Endothelial cell of umbilical vein (primary cell): Measurements from ENCODE around the gene RIMS4. TPM values are rescaled to one million over a fixed set of nuclear protein-coding genes. Genes with fewer than 3 reads are reported as not detected.

Experiments used
- BruUV-seq: library from RNA; stranded (reverse); fragments of 400-500 nt; replicated peaks from 2 replicates; lab custom pipeline; 2021; lab: Mats Ljungman, UMichigan
- CTCF ChIA-PET: fragments of 300-600, 350-600 bp; sonication (Branson Sonifier 250); formaldehyde crosslinking; loops from one replicate; lab custom pipeline; 2021; ENCODE audit warnings: antibody characterized with exemption, inconsistent platforms; lab: Charles Lee
- POLR2A ChIA-PET: fragments of 300-600, 350-600 bp; sonication (Branson Sonifier 250); formaldehyde crosslinking; loops from one replicate; lab custom pipeline; 2021; ENCODE audit warnings: antibody characterized with exemption, inconsistent platforms; lab: Charles Lee
- DNase-seq: peaks from one replicate; pipeline ENCODE4 v3.0.0-alpha.2; 2011; ENCODE audit warnings: low read depth, low spot score
- FAIRE-seq: peaks from 2 replicates; lab custom pipeline; 2011; peaks lifted over from hg19 to GRCh38; lab: Jason Lieb, UNC
- H2AFZ ChIP-seq: 2 replicates; pipeline ENCODE4 v1.6.0; 2012; ENCODE audit warnings: low read depth, low read length, control low read depth, inconsistent platforms
- H3K27ac ChIP-seq: 2 replicates; pipeline ENCODE4 v1.5.1; 2011; ENCODE audit warnings: low read depth, mild to moderate bottlenecking, control low read depth, low read length, moderate library complexity; ENCODE audit not compliant: insufficient read depth
- H3K27me3 ChIP-seq, 2 experiments: 2 replicates each; pipeline versions ENCODE4 v1.6.0 to v1.6.1; 2011; ENCODE audit warnings: low read length in 2 of 2, mixed read lengths in 1 of 2; ENCODE audit not compliant: control insufficient read depth in 2 of 2, insufficient read depth in 2 of 2
- H3K36me3 ChIP-seq, 2 experiments: 2 replicates in 1 of 2; 3 replicates in 1 of 2; pipeline ENCODE4 v1.5.1; 2011; ENCODE audit warnings: low read length in 2 of 2, mild to moderate bottlenecking in 1 of 2, moderate library complexity in 1 of 2; ENCODE audit not compliant: control insufficient read depth in 2 of 2, insufficient read depth in 2 of 2; ENCODE audit errors: extremely low read depth in 1 of 2
- H3K4me1 ChIP-seq: 3 replicates; pipeline ENCODE4 v1.5.1; 2011; ENCODE audit warnings: mild to moderate bottlenecking, low read length; ENCODE audit not compliant: control insufficient read depth, insufficient read depth; ENCODE audit errors: extremely low read depth
- H3K4me2 ChIP-seq: 2 replicates; pipeline ENCODE4 v1.6.1; 2011; ENCODE audit warnings: low read length, control low read depth, mixed read lengths; ENCODE audit not compliant: insufficient read depth
- H3K4me3 ChIP-seq, 3 experiments: fragments of 200-600 bp in 1 of 3; sonication (generic), shearing (Covaris generic) in 1 of 3; replicated peaks in 1 of 3; 2 replicates each; pipeline ENCODE4 v1.5.1; 2011 to 2016; ENCODE audit warnings: control low read depth in 3 of 3, low read length in 3 of 3, mild to moderate bottlenecking in 2 of 3, inconsistent platforms in 1 of 3, low read depth in 1 of 3, moderate library complexity in 1 of 3; ENCODE audit not compliant: insufficient read depth in 1 of 3
- H3K79me2 ChIP-seq: 2 replicates; pipeline ENCODE4 v1.6.0; 2012; ENCODE audit warnings: low read length, inconsistent platforms; ENCODE audit not compliant: control insufficient read depth, insufficient read depth
- H3K9ac ChIP-seq: replicated peaks from 2 replicates; pipeline ENCODE3; 2011; ENCODE audit warnings: low read length, control low read depth; ENCODE audit not compliant: insufficient read depth; ENCODE audit errors: extremely low read depth
- H3K9me1 ChIP-seq: replicated peaks from 3 replicates; pipeline ENCODE4 v1.6.0; 2011; ENCODE audit warnings: mild to moderate bottlenecking, low read length; ENCODE audit not compliant: control insufficient read depth, insufficient read depth; ENCODE audit errors: extremely low read depth
- H3K9me3 ChIP-seq: replicated peaks from 2 replicates; pipeline ENCODE4 v1.5.1; 2012; ENCODE audit warnings: low read length, inconsistent platforms; ENCODE audit not compliant: control insufficient read depth, insufficient read depth
- H4K20me1 ChIP-seq: replicated peaks from 2 replicates; pipeline ENCODE3; 2011; ENCODE audit warnings: mild to moderate bottlenecking, low read length; ENCODE audit not compliant: control insufficient read depth, insufficient read depth; ENCODE audit errors: extremely low read depth
- EZH2 ChIP-seq: IDR thresholded peaks from 2 replicates; pipeline ENCODE4 v1.6.1; 2012; ENCODE audit warnings: borderline replicate concordance, low read depth, mild to moderate bottlenecking, moderate library complexity, low read length, inconsistent platforms; ENCODE audit not compliant: severe bottlenecking
- FOS ChIP-seq: IDR thresholded peaks from 2 replicates; pipeline ENCODE4 v1.6.1; 2011; ENCODE audit warnings: mild to moderate bottlenecking, low read length, moderate library complexity, borderline replicate concordance; ENCODE audit not compliant: insufficient read depth
- GATA2 ChIP-seq: IDR thresholded peaks from 2 replicates; pipeline ENCODE4 v1.7.0; 2011; ENCODE audit warnings: low read depth, mild to moderate bottlenecking, moderate library complexity, mixed read lengths, low read length; ENCODE audit not compliant: insufficient read length, insufficient read depth
- JUN ChIP-seq: IDR thresholded peaks from 2 replicates; pipeline ENCODE4 v1.6.1; 2011; ENCODE audit warnings: borderline replicate concordance, low read depth; ENCODE audit not compliant: insufficient read length, insufficient read depth
- MYC ChIP-seq: IDR thresholded peaks from one replicate; pipeline ENCODE4 v1.6.1; 2011; ENCODE audit warnings: mild to moderate bottlenecking, low read depth, low read length
- POLR2A ChIP-seq: IDR thresholded peaks from 2 replicates; pipeline ENCODE4 v1.6.1; 2012; ENCODE audit warnings: low read depth, mild to moderate bottlenecking, control low read depth, low read length
- POLR2AphosphoS5 ChIP-seq: IDR thresholded peaks from 2 replicates; pipeline ENCODE4 v1.6.1; 2012; ENCODE audit warnings: low read depth, mild to moderate bottlenecking, control low read depth, low read length, moderate library complexity; ENCODE audit not compliant: insufficient read depth
- dilution Hi-C: fragments of 300-500 bp; cut with MboI; formaldehyde crosslinking; loops from one replicate; pipeline ENCODE4 v1.15.0; 2019; ENCODE audit warnings: low sequenced_read_pairs; ENCODE audit not compliant: extremely low pct_ligation_motif_present
- intact Hi-C: fragments of 100-400 bp; cut with micrococcal nuclease; formaldehyde crosslinking; loops from one replicate; pipeline ENCODE4 v1.10.0; 2022
- polyA plus RNA-seq, 4 experiments: library from polyadenylated mRNA; depleted of rRNA in 3 of 4; stranded (reverse) in 3 of 4; unstranded in 1 of 4; fragments of >200 nt; gene quantifications; 2 replicates each; pipeline versions ENCODE4 v1.2.1 to v1.2.3, GENCODE V29; 2011 to 2012; ENCODE audit warnings: missing spikeins in 1 of 4
- total RNA-seq: library from RNA; stranded (reverse); gene quantifications from 2 replicates; pipeline ENCODE4 v1.2.3, GENCODE V29; 2021
- TF ChIP-seq, protein P1 (sequence below): IDR thresholded peaks from 2 replicates; pipeline ENCODE4 v1.6.1; 2011; ENCODE audit not compliant: insufficient read depth, insufficient read length
- TF ChIP-seq, protein P2 (sequence below), 2 donors: IDR thresholded peaks; 1 replicate in 1 of 2; 2 replicates in 1 of 2; pipeline ENCODE4 v1.5.1; 2011; ENCODE audit warnings: low read length in 2 of 2, mild to moderate bottlenecking in 2 of 2, moderate library complexity in 2 of 2, control low read depth in 1 of 2, inconsistent platforms in 1 of 2, low read depth in 1 of 2; ENCODE audit not compliant: insufficient read depth in 1 of 2; ENCODE audit errors: extremely low read depth in 1 of 2

The RIMS4 gene
- total and polyA plus RNA-seq, 2 donors (not counting 3 experiments of a cell fraction or from before 2014, with no cell fraction given), result not detected

DNA sequence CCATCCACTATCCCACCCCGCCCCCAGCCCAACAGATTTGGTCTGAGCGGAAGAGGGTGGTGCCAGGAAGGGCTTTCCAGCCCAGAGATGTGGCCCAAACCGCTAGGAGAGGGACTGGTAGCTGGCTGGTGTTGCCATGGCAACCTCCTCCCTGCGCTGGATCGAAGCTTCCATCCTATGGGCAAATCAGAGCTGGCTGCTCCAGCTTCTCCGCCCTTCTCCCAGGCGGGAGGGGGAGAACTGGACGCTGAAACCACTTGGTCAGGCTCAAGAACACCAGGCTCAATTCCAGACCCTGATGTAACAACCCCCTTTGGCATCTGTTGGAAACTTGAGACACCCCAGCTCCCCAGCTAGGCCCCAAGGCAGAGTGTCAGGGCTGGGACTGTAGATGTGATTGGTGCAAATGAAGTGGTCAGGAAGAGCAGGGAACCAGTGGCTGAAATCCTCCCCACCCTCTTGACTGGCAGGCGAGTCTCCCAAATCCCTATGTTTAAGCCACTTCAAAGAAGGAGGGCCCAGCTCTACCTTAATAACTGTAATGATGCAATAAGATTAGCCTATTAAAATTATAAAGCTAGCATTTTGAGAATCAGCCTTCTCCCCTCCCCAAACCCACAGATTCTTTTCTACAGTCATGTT is 4.2 kb downstream of the RIMS4 start:
- intact Hi-C loops (no loop called here), dilution Hi-C loops (no loop called here)
- Histone ChIP-seq H4K20me1 (no peaks in the 10 kb centered on the region), H3K4me1 (no peaks in the 10 kb centered on the region), H3K4me2 (no peak overlapping the region), H3K27ac (no peak overlapping the region), H3K9me1 (no peaks in the 10 kb centered on the region), H2AFZ (no peak overlapping the region), H3K9me3 (no peaks in the 10 kb centered on the region), H3K36me3 (no peaks in the 10 kb centered on the region), H3K79me2 (no peaks in the 10 kb centered on the region), H3K9ac (no peak overlapping the region), H3K4me3 (no peak overlapping the region), H3K27me3 (peaks cover 34% of the 10 kb centered on the region in 2 experiments)
- ChIA-PET POLR2A (no interaction called here), CTCF (no interaction called here)
- FAIRE-seq (no peak), DNase-seq (no peak)
- no peak for TF ChIP-seq MYC
- TF ChIP-seq, protein P1, sequence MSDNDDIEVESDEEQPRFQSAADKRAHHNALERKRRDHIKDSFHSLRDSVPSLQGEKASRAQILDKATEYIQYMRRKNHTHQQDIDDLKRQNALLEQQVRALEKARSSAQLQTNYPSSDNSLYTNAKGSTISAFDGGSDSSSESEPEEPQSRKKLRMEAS, result no peak
- TF ChIP-seq GATA2, result no peak
- TF ChIP-seq POLR2A, result no peak
- no peak for TF ChIP-seq JUN
- TF ChIP-seq, protein P2, sequence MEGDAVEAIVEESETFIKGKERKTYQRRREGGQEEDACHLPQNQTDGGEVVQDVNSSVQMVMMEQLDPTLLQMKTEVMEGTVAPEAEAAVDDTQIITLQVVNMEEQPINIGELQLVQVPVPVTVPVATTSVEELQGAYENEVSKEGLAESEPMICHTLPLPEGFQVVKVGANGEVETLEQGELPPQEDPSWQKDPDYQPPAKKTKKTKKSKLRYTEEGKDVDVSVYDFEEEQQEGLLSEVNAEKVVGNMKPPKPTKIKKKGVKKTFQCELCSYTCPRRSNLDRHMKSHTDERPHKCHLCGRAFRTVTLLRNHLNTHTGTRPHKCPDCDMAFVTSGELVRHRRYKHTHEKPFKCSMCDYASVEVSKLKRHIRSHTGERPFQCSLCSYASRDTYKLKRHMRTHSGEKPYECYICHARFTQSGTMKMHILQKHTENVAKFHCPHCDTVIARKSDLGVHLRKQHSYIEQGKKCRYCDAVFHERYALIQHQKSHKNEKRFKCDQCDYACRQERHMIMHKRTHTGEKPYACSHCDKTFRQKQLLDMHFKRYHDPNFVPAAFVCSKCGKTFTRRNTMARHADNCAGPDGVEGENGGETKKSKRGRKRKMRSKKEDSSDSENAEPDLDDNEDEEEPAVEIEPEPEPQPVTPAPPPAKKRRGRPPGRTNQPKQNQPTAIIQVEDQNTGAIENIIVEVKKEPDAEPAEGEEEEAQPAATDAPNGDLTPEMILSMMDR (IDR thresholded peaks at IDR 0.05; ENCODE audit: extremely low read depth in 1 of 2, insufficient read depth in 1 of 2, low read depth in 1 of 2, low read length in 2 of 2), result no peak
- TF ChIP-seq POLR2AphosphoS5, result no peak
- TF ChIP-seq EZH2, result no peak
- TF ChIP-seq FOS, result no peak
- no TSS peak for BruUV-seq
